Skeletal muscle satellite cell (primary cell): Measurements from ENCODE around the gene POPDC2.

Experiments used
- H3K27me3 ChIP-seq: 2 replicates; pipeline ENCODE4 v1.7.0; 2013; ENCODE audit warnings: low read length; ENCODE audit not compliant: control insufficient read depth, insufficient read depth
- H3K36me3 ChIP-seq: 2 replicates; pipeline ENCODE4 v1.7.0; 2013; ENCODE audit warnings: mild to moderate bottlenecking, control low read depth, low read length; ENCODE audit not compliant: insufficient read depth
- H3K4me1 ChIP-seq: 2 replicates; pipeline ENCODE4 v1.7.0; 2013; ENCODE audit warnings: low read length; ENCODE audit not compliant: control insufficient read depth, insufficient read depth
- H3K4me2 ChIP-seq: 2 replicates; pipeline ENCODE4 v1.7.0; 2013; ENCODE audit warnings: mild to moderate bottlenecking, low read length
- H3K4me3 ChIP-seq: 2 replicates; pipeline ENCODE4 v1.7.0; 2013; ENCODE audit warnings: low read length
- H3K9ac ChIP-seq: 2 replicates; pipeline ENCODE4 v1.7.0; 2013; ENCODE audit warnings: mild to moderate bottlenecking, low read depth, low read length, moderate library complexity
- H3K9me3 ChIP-seq: replicated peaks from 2 replicates; pipeline ENCODE4 v1.7.0; 2013; ENCODE audit warnings: mild to moderate bottlenecking, control low read depth, low read length

Gene POPDC2

GRCh38 chr3:119625451-119626153, 34.8 kb downstream of the POPDC2 start:
- Histone ChIP-seq H3K9me3 (no peaks in the 10 kb centered on the region), H3K9ac (no peak overlapping the region), H3K4me2 (no peak overlapping the region), H3K36me3 (no peaks in the 10 kb centered on the region), H3K27me3 (no peaks in the 10 kb centered on the region), H3K4me3 (no peak overlapping the region), H3K4me1 (peaks cover 38% of the 10 kb centered on the region)

GRCh38 chr3:119624002-119624720, 36.2 kb downstream of the POPDC2 start:
- H3K9ac ChIP-seq, result no peak overlapping the region
- no peaks in the 10 kb centered on the region for H3K9me3 ChIP-seq
- H3K4me2 ChIP-seq, result no peak overlapping the region
- H3K27me3 ChIP-seq, result no peaks in the 10 kb centered on the region
- H3K4me1 ChIP-seq, result peaks cover 28% of the 10 kb centered on the region
- H3K4me3 ChIP-seq, result no peak overlapping the region
- no peaks in the 10 kb centered on the region for H3K36me3 ChIP-seq

GRCh38 chr3:119620899-119621298, 39.5 kb downstream of the POPDC2 start:
- Histone ChIP-seq H3K27me3 (no peaks in the 10 kb centered on the region), H3K36me3 (no peaks in the 10 kb centered on the region), H3K9ac (no peak overlapping the region), H3K9me3 (no peaks in the 10 kb centered on the region), H3K4me2 (no peak overlapping the region), H3K4me1 (peaks cover 13% of the 10 kb centered on the region), H3K4me3 (no peak overlapping the region)

GRCh38 chr3:119619094-119619493, 41.3 kb downstream of the POPDC2 start:
- H3K9ac ChIP-seq, result no peak overlapping the region
- H3K4me1 ChIP-seq, result peaks cover 13% of the 10 kb centered on the region
- H3K4me2 ChIP-seq, result no peak overlapping the region
- no peaks in the 10 kb centered on the region for H3K9me3 ChIP-seq
- no peaks in the 10 kb centered on the region for H3K36me3 ChIP-seq
- H3K27me3 ChIP-seq, result no peaks in the 10 kb centered on the region
- no peak overlapping the region for H3K4me3 ChIP-seq

GRCh38 chr3:119616056-119616455, 44.3 kb downstream of the POPDC2 start:
- Histone ChIP-seq H3K4me3 (no peak overlapping the region), H3K9ac (no peak overlapping the region), H3K4me2 (no peak overlapping the region), H3K36me3 (no peaks in the 10 kb centered on the region), H3K9me3 (no peaks in the 10 kb centered on the region), H3K27me3 (no peaks in the 10 kb centered on the region), H3K4me1 (peaks cover 11% of the 10 kb centered on the region)

- peaks cover 3% of the 10 kb centered on the region for H3K27me3 ChIP-seq
- H3K9me3 ChIP-seq, result peaks cover 2% of the 10 kb centered on the region
These were observed 46.5 kb downstream of the POPDC2 start for GRCh38 chr3:119613872-119614271.

GRCh38 chr3:119613201-119613600, 47.2 kb downstream of the POPDC2 start:
- Histone ChIP-seq H3K36me3 (no peaks in the 10 kb centered on the region), H3K4me1 (no peaks in the 10 kb centered on the region), H3K9me3 (peaks cover 2% of the 10 kb centered on the region), H3K4me3 (no peak overlapping the region), H3K9ac (no peak overlapping the region), H3K27me3 (peaks cover 6% of the 10 kb centered on the region), H3K4me2 (no peak overlapping the region)

More at GRCh38 chr3:119613872-119614271, 46.5 kb downstream of the POPDC2 start:
- Histone ChIP-seq H3K4me1 (peaks cover 2% of the 10 kb centered on the region), H3K9ac (no peak overlapping the region), H3K4me3 (no peak overlapping the region), H3K4me2 (no peak overlapping the region), H3K36me3 (no peaks in the 10 kb centered on the region)

- Histone ChIP-seq H3K36me3 (no peaks in the 10 kb centered on the region), H3K9ac (no peak overlapping the region), H3K27me3 (peaks cover 6% of the 10 kb centered on the region), H3K9me3 (peaks cover 2% of the 10 kb centered on the region), H3K4me3 (no peak overlapping the region), H3K4me2 (no peak overlapping the region), H3K4me1 (no peaks in the 10 kb centered on the region)
These were observed 48.7 kb downstream of the POPDC2 start for GRCh38 chr3:119611664-119612063.

GRCh38 chr3:119609301-119609700, 51.1 kb downstream of the POPDC2 start:
- Histone ChIP-seq H3K4me2 (no peak overlapping the region), H3K27me3 (peaks cover 6% of the 10 kb centered on the region), H3K4me1 (peaks cover 5% of the 10 kb centered on the region), H3K4me3 (no peak overlapping the region), H3K9ac (no peak overlapping the region), H3K9me3 (peaks cover 2% of the 10 kb centered on the region), H3K36me3 (no peaks in the 10 kb centered on the region)

- no peak overlapping the region for H3K4me2 ChIP-seq
- H3K36me3 ChIP-seq, result no peaks in the 10 kb centered on the region
- peaks cover 2% of the 10 kb centered on the region for H3K9me3 ChIP-seq
- no peak overlapping the region for H3K4me3 ChIP-seq
- H3K9ac ChIP-seq, result no peak overlapping the region
- H3K27me3 ChIP-seq, result peaks cover 6% of the 10 kb centered on the region
- peaks cover 5% of the 10 kb centered on the region for H3K4me1 ChIP-seq
These were observed 51.9 kb downstream of the POPDC2 start for GRCh38 chr3:119608405-119609000.

- H3K4me1 ChIP-seq, result peaks cover 5% of the 10 kb centered on the region
- no peaks in the 10 kb centered on the region for H3K9me3 ChIP-seq
These were observed 55.5 kb downstream of the POPDC2 start for GRCh38 chr3:119604878-119605277.

More at GRCh38 chr3:119604878-119605277, 55.5 kb downstream of the POPDC2 start:
- H3K4me2 ChIP-seq, result no peak overlapping the region
- no peak overlapping the region for H3K4me3 ChIP-seq
- H3K36me3 ChIP-seq, result no peaks in the 10 kb centered on the region
- peaks cover 6% of the 10 kb centered on the region for H3K27me3 ChIP-seq
- no peak overlapping the region for H3K9ac ChIP-seq
